Glomerular endothelial cell (primary cell): ENCODE data around the gene LDAH. TPM values are rescaled to one million over a fixed set of nuclear protein-coding genes. Genes with fewer than 3 reads are reported as not detected.
A peak's percentile ranks its signal among the peaks of the same experiment; 100 is the strongest.
"Not testable (repeated sequence)": the region's sequence is repeated elsewhere in the genome, so short reads cannot be mapped to it uniquely, and the experiment has no call there.

Source experiments
- DNase-seq: peaks from one replicate; pipeline ENCODE4 v3.0.0-alpha.2; 2011; ENCODE audit warnings: low read depth, low spot score; ENCODE audit errors: extremely low read depth
- total RNA-seq: library from RNA; depleted of rRNA; stranded (reverse); fragments of >200 nt; gene quantifications from 2 replicates; pipeline ENCODE4 v1.2.3, GENCODE V29; 2015

The LDAH gene
- 11.7 and 21.7 TPM in 2 replicates for total RNA-seq

GRCh38 chr2:20822535-20823490 lies at the start of gene LDAH:
Gene LDAH (minus strand): TSS chr2:20823101. CDS start chr2:20801463, 21,638 bp downstream.
- DNase-seq = peak; percentile 34

DNA sequence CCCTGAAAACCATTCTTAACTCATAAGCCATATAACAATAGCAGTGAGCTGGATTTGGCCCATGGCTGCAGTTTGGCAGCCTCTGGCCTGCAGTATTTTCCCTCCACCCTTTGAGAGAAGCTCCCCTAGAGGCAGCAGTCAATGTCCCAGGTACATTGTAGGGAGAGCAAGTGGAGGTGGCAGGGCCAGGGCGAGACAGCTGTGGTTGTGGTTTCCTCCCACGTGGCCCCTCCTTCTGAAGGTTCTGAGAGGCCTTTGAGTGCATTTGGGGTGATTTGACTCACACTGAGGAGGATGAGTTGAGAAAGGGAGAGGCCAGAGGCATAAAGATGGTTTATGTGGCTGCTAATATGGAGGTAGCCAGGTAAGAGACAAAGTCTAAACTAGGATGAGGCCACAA lies 45.5 kb upstream of the LDAH start:
- DNase-seq = no peak

GRCh38 chr2:20862850-20863249 lies 39.9 kb upstream of the LDAH start:
- DNase-seq = no peak

- no peak for DNase-seq
Observed at GRCh38 chr2:20855456-20855855, 32.6 kb upstream of the LDAH start.

DNA sequence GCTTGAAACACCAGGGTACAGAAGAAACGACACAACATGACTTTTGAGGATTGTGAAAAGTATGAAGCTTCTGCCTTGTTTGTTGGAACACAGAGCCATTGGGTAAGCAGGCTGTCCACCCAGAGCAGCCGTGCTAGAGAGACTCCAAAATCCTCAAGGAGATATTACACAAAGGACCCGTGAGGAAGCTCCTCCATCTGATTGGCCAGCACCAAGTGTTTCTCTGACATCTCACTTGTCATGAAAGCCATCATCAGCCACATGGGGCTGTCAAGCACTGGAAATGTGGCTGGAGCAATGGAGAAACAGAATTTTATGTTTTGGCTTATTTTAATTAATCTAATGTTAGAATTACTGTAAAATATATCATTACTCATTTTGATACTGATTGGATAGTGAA lies 29.8 kb upstream of the LDAH start:
- no peak for DNase-seq

DNA sequence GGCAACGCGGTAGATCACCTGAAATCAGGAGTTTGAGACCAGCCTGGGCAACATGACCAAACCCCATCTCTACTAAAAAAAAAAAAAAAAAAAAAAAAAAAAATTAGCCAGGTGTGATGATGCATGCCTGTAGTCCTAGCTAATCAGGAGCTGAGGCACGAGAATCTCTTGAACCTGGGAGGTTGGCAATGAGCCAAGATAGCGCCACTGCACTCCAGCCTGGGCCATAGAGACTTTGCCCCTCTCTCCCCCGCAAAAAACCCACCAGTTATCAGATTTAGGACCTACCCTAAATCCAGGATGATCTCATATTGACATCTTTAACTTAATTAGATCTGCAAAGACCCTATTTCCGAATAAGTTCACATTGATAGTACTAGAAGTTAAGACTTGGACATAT lies 29.2 kb upstream of the LDAH start:
- DNase-seq = no peak

DNA sequence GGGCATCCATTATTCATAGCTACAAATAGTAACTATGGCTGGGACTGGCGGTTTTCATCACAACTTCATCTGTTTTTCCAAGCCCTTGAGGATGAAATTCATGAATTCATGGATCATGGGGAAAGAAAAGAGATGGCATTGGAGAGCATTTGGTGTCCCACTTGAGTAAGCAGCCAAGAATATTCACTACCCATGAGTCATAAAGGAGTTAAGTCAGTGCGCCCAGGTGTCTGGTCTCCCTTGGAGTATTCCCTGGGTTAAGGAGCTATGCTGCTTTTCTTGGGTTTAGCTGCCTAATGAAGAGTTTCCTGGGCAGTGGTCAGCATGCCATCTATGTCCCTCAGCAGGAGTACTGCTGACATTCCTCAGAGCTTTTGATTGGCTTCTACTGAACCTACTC lies 21.3 kb upstream of the LDAH start:
- no peak for DNase-seq

DNA sequence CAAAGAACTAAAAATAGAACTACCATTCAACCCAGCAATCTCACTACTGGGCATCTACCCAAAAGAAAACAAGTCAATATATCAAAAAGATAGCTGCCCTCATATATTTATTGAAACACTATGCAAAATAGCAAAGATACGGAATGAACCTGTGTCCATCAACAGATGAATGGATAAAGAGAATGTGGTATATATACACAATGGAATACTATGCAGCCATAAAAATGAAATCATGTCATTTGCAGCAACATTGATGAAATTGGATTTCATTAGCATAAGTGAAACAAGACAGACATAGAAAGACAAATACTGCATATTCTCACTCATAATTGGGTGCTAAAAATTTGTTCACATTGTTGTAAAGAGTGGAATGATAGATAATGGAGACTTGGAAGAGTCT lies 16.2 kb upstream of the LDAH start:
- no peak for DNase-seq

DNA sequence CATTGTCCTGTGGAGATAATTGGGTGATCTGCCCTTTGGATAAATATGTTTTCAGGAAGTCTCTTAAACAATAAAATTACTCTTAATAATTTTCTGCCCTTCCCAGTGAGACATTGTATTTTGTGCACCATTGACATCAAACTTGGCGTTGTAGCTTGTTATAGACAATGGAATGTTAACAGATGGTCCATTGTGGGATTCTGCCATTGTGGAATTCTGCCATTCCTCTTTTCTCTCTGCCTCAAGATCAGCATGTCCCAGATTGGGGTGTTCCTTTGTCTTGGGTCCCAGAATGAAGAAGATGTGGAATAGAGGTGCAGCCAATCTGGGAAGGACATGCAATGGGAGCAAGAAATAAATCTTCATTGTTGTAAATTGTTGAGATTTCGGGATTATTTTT lies 15.1 kb upstream of the LDAH start:
- DNase-seq = no peak

DNA sequence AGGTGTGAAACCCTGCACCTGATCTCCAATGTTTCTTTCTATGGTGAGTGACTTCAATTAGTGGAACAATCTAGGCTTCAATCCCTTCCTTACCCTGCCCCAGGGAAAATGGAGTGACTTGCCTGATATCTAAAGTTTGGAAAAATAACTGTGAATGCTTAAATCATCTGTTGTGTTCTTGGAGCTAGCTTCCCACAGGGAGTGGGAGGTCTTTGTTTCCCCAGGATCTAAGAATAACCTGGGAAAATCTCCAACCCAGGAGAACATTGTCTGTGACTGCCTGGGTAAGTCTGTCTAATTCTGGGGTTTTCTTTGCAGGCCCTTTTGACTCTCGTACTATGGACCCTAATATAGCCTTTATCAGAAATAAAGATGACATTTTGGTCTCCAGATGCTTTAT lies 13.6 kb upstream of the LDAH start:
- no peak for DNase-seq

GRCh38 chr2:20834331-20834730 lies 11.4 kb upstream of the LDAH start:
- no peak for DNase-seq

DNA sequence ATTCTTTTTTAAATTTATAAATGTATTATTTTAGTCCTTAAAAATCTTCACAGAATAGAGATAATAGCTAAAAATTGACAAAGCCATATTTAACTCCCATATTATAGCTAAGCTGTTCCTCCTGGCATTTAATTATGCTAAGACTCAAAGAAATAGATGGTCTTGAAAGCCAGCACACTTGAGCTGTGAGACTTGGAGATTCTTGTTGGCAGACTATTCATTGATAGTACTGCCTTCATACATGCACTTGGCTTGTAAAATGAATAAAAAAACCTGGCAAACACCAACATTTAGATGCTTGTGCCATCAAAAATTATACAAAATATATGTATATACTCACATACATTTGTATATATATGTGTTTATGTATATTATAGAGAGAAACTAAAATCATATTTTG lies 9.7 kb upstream of the LDAH start:
- DNase-seq = no peak

- no peak for DNase-seq
Observed at GRCh38 chr2:20829861-20830260, 7.0 kb upstream of the LDAH start.

DNA sequence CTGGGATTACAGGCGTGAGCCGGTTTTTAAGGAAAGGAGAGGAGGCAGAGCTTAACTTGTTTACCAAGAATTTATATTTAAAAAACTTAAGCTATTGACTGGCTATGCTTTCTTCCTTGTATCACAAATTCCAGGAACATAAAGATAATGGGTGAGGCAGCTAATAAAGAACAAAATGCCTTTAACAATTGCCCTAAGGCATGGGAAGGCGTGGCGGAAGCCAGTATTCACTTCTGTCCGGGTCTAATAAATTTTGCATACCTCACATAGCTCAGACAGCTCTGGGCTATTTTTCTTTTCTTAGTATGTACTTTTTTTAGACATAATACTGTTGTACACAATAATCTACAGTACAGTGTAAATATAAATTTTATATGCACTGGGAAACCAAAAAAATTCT lies 1.0 kb upstream of the LDAH start:
- no peak for DNase-seq

DNA sequence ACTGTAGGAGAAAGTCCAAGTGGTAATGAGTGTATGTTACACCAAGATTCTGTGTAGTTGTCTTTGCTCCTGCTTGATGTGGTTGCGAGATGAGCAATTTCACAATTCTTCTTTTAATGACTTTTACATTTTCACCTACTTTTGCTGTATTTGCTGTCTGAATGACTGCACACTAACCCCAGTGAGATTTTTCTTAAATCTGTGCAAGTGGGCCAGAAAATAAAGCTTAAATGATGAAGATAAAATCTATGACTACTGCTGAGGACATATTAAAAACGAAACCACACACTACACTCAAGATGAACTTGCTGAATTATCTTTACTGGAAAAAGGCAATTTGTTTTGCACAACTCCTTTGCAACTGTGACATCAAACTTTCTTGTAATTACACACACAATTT lies 4.1 kb downstream of the LDAH start:
- no peak for DNase-seq

- no peak for DNase-seq
Observed at GRCh38 chr2:20815216-20815615, 7.7 kb downstream of the LDAH start.

DNA sequence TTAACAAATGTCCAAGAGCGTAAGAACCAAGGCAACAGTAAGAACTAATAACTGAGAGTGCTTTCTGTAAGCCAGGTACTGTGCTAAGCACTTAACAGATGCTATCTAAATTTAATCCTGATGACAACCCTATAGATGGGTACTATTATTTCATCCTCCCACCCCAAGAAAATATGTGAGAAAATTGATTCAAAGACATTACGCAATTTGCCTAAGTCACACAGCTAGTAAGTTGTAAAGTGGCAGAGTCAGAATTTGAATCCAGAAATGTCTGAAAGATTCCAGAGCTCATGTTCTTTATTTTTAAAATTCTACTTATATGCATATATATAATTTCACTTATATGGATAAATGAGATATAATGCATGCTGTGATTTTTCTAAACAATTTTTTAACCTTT lies 10.1 kb downstream of the LDAH start:
- no peak for DNase-seq

DNA sequence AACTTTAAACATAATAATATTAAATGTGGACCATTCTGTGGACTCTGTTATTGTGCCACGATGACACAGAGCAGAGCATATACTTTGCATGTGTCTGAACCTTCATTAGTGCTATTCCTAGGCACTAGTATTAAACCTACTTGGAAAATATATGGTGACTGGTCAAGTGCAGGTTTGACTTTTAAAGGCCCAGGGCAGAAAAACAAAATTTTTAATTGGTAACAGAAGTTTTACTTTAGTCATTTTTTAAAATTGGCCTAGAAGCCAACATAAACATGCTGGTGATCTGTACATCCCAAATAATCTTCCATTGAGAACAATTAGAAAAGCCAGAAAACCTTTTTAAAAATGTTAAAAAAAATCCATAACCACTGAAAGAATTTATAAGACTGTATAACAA lies 16.6 kb downstream of the LDAH start:
- DNase-seq = no peak

GRCh38 chr2:20803974-20804373 lies 18.9 kb downstream of the LDAH start:
- no peak for DNase-seq

- DNase-seq = no peak
Observed at GRCh38 chr2:20803226-20803682, 19.6 kb downstream of the LDAH start.

DNA sequence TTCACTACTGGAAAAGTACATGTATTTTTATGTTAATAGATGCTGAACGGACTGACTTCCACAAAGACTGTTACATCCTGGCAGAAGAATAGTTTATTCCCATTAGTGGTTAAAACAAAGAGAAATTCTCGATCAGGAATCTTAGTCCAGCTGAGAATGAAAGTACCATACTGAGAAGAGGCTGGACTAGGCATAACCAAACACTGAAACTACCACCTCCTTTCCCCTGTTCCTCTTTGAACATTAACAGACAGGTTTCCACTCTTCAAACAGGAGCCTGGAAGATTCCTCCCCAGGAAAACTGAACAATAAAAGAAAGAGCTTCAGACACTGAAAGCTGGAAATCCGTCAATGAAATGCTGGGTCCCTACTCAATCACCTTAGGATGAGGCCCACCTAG lies 25.8 kb downstream of the LDAH start:
- DNase-seq = no peak

GRCh38 chr2:20796374-20796791 lies 26.5 kb downstream of the LDAH start:
- DNase-seq = no peak

- not testable (repeated sequence) for DNase-seq
Observed at GRCh38 chr2:20793944-20794343, 29.0 kb downstream of the LDAH start.
